Naive thymus-derived CD8-positive, alpha-beta T cell (primary cell): Measurements from ENCODE around the gene DNAJC5. TPM values are rescaled to one million over a fixed set of nuclear protein-coding genes. Genes with fewer than 3 reads are reported as not detected.

Experiments used
- ATAC-seq, 2 donors: fragments of 150-1000 bp; cut with Tn5 transposase in 1 of 2; sonication (Bioruptor Pico), chemical (Tn5 transposase) in 1 of 2; 1 replicate in 1 of 2; 2 replicates in 1 of 2; pipeline ENCODE4 v1.10.0; 2021; ENCODE audit warnings: mild to moderate bottlenecking in 2 of 2, moderate library complexity in 2 of 2
- POLR2A ChIA-PET: fragments of 350-600 bp; sonication (Branson Sonifier 250); formaldehyde crosslinking; loops from one replicate; lab custom pipeline; 2021; ENCODE audit warnings: antibody characterized with exemption; lab: Charles Lee
- DNase-seq, 10 donors: peaks; one replicate each; pipeline versions ENCODE4 v3.0.0 to v3.0.0-alpha.2; 2020 to 2022
- H3K27ac Mint-ChIP-seq, 10 donors: one replicate each; pipeline ENCODE4 v1.8.0; 2020 to 2022; ENCODE audit warnings: mild to moderate bottlenecking in 10 of 10, mixed read lengths in 10 of 10, moderate library complexity in 4 of 10, inconsistent platforms in 1 of 10
- H3K27me3 Mint-ChIP-seq, 5 donors: one replicate each; pipeline ENCODE4 v1.8.0; 2021 to 2022; ENCODE audit warnings: mixed read lengths in 5 of 5
- H3K36me3 Mint-ChIP-seq, 3 donors: one replicate each; pipeline ENCODE4 v1.8.0; 2020 to 2022; ENCODE audit warnings: mixed read lengths in 3 of 3, mild to moderate bottlenecking in 2 of 3, inconsistent platforms in 1 of 3
- H3K4me1 Mint-ChIP-seq, 4 donors: one replicate each; pipeline ENCODE4 v1.8.0; 2021 to 2022; ENCODE audit warnings: mixed read lengths in 4 of 4
- H3K4me3 Mint-ChIP-seq, 10 donors: one replicate each; pipeline ENCODE4 v1.8.0; 2020 to 2022; ENCODE audit warnings: mild to moderate bottlenecking in 10 of 10, mixed read lengths in 10 of 10, moderate library complexity in 6 of 10, inconsistent platforms in 1 of 10
- H3K9me3 Mint-ChIP-seq, 9 donors: one replicate each; pipeline ENCODE4 v1.8.0; 2020 to 2022; ENCODE audit warnings: mixed read lengths in 9 of 9, mild to moderate bottlenecking in 3 of 9, inconsistent platforms in 1 of 9, moderate library complexity in 1 of 9
- polyA plus RNA-seq, 3 donors: library from polyadenylated mRNA; unstranded; fragments of 300-500 nt; fragmentation: Illumina TruSeq; gene quantifications; one replicate each; pipeline ENCODE4 v1.2.3, GENCODE V29; 2021
- total RNA-seq, 8 experiments: library from RNA in 2 of 8; stranded (reverse) in 2 of 8; gene quantifications; one replicate each; pipeline ENCODE4 v1.2.3 and lab custom pipeline; 2021 to 2026

The DNAJC5 gene
- total and polyA plus RNA-seq, 5 experiments from 2014 or later: 4.7 to 52.9 (median 7.1) TPM

DNA sequence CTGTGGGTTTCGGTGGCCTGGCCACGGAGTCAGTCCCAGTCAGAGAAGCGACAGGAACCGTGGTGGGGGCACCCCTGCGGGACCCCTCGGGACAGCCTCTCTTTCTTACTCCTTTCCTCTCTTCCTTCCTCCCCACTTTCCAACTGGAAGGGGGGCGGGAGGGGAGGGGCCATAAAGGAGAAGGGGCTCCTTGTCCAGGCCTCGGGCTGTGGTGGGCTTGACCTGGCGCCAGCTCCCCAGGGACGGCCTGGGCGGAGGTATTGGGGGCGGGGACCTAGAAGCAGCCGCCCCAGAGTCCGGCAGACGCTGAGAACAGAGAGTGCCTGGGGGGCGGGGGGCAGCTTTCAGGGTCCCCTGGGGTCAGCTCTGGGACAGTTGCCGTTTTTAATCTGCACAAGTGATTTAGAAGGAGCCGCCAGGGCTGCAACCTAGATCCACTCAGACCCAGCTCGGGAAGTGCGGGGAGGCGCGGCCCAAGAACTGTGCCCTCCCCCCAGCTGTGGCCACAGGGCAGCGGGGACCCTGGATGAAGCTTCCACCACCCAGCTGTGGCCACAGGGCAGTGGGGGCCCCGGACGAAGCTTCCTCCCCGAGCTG, 40.1 kb upstream of the DNAJC5 start:
- POLR2A ChIA-PET: interaction anchor here (1.3 kb wide), 1 partner anchor 10 kb away, joined by 10 read pairs; the partner anchor contains the start of gene TPD52L2
- no peak for ATAC-seq
- DNase-seq: no peak

GRCh38 chr20:63855363-63856097, 39.4 kb upstream of the DNAJC5 start:
- Mint-ChIP-seq H3K4me3 (no peak overlapping the region), H3K27me3 (peaks cover under 1 to 13% (median 8%) of the 10 kb centered on the region in 5 donors), H3K36me3 (peaks cover 0 to 2% (median under 1%) of the 10 kb centered on the region in 3 donors), H3K9me3 (no peaks in the 10 kb centered on the region), H3K27ac (no peak overlapping the region), H3K4me1 (peaks cover 14 to 40% (median 37%) of the 10 kb centered on the region in 4 donors)
- ATAC-seq: no peak
- POLR2A ChIA-PET: interaction anchor here (1.3 kb wide), 1 partner anchor 9 kb away, joined by 10 read pairs; the partner anchor contains the start of gene TPD52L2
- no peak for DNase-seq

More for the DNA sequence above, 40.1 kb upstream of the DNAJC5 start:
- Mint-ChIP-seq H3K27me3 (peaks cover 1 to 14% (median 8%) of the 10 kb centered on the region in 5 donors), H3K36me3 (no peaks in the 10 kb centered on the region), H3K27ac (no peak overlapping the region), H3K9me3 (no peaks in the 10 kb centered on the region), H3K4me1 (peaks cover 14 to 41% (median 38%) of the 10 kb centered on the region in 4 donors), H3K4me3 (peak overlapping the region in 2 of 10 donors; percentile 31 to 45)

- ATAC-seq (no peak), DNase-seq (no peak)
- peaks cover 0 to 7% (median 5%) of the 10 kb centered on the region in 5 donors for H3K27me3 Mint-ChIP-seq
- peak overlapping the region in 2 of 10 donors; percentile 11 to 28 for H3K27ac Mint-ChIP-seq
- POLR2A ChIA-PET: interaction anchor here (0.5 to 1.3 kb wide), 2 partner anchors 8 to 105 kb away, joined by 3 to 10 read pairs; partner anchors contain the start of gene TPD52L2
- no peak overlapping the region for H3K4me3 Mint-ChIP-seq
- H3K9me3 Mint-ChIP-seq: no peaks in the 10 kb centered on the region
- H3K36me3 Mint-ChIP-seq: peaks cover 0 to 4% (median 4%) of the 10 kb centered on the region in 3 donors
- H3K4me1 Mint-ChIP-seq: peaks cover 14 to 41% (median 32%) of the 10 kb centered on the region in 4 donors
These were observed 38.8 kb upstream of the DNAJC5 start for GRCh38 chr20:63856098-63856511.

DNA sequence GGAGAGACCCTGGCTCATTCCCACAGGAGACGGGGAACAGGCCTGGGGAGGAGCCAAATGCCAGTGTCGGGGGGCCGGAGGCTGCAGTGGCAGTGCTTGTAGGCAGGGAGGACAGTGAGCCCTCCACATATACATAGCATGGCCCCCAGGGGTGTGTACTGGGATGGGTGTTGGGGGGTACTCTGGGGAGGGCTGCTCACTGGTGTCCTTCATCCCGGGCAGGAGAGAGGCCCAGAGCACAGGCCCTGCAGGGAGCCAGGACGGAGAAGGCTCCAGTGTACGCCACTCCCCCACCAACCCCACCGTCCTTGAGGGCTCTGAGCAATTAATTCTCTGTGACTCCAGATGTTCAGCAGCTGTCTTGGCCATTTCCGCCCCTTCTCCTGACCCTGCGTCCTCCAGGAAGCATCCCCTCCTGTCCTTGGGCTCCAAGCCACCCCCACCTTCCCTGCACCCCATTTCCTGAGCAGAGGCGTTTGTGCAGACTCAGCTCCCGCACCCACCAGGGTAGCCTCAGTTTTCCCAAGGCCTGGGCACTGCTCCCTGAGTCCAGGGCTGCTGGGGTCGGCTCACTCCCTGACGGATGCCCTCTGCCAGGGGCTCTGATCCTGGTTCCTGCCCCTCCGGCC, 37.0 kb upstream of the DNAJC5 start:
- Mint-ChIP-seq H3K4me3 (peak overlapping the region in 7 of 10 donors; percentile 49 to 85 (median 75)), H3K27me3 (no peaks in the 10 kb centered on the region), H3K27ac (peak overlapping the region; percentile 24 to 94 (median 78)), H3K36me3 (peaks cover 0 to 4% (median 4%) of the 10 kb centered on the region in 3 donors), H3K9me3 (no peaks in the 10 kb centered on the region), H3K4me1 (peaks cover 12 to 41% (median 33%) of the 10 kb centered on the region in 4 donors)
- POLR2A ChIA-PET: interaction anchor here (0.7 to 1.3 kb wide), 3 partner anchors 110 to 337 kb away, joined by 3 to 4 read pairs (median 3); partner anchors contain the start of gene PPDPF
- DNase-seq (no peak), ATAC-seq (no peak)

- Mint-ChIP-seq H3K27me3 (no peaks in the 10 kb centered on the region), H3K4me3 (peak overlapping the region; percentile 52 to 85 (median 74)), H3K9me3 (no peaks in the 10 kb centered on the region), H3K27ac (peak overlapping the region; percentile 77 to 94 (median 89)), H3K4me1 (peaks cover 18 to 45% (median 40%) of the 10 kb centered on the region in 4 donors), H3K36me3 (peaks cover 0 to 8% (median 6%) of the 10 kb centered on the region in 3 donors)
- no peak for DNase-seq
- ATAC-seq: peak; percentile 31 to 44
- POLR2A ChIA-PET: interaction anchor here (1.0 to 1.3 kb wide), 2 partner anchors 110 to 338 kb away, joined by 3 read pairs; partner anchors contain the start of gene PPDPF
These were observed 36.3 kb upstream of the DNAJC5 start for GRCh38 chr20:63858393-63859165.

DNA sequence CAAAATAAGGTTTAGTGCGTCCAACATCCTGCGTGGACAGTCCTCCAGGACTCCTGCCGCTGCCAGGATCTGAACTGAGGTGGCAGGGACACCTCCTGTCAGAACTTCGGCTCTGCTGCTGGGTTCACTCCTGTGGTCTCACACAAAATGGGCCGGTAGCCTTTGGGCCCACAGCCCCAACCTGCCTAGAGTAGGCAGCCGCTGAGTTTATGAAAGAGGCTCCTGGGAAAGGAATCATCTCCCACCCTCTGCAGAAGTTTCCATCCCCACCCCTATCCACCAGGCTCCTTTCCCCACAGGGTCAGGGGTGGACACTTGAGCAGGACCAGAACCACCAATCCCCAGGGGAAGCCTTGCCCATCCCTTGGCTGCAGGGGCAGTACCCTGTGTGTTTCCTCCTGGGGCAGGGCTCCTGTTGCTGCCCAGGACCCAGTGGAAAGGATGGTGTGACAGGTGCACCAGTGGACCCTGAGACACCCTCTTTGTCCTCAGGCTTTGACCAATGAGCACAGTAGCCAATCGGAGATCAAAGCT, 35.7 kb upstream of the DNAJC5 start:
- Mint-ChIP-seq H3K4me3 (peak overlapping the region; percentile 52 to 85 (median 74)), H3K27ac (peak overlapping the region; percentile 77 to 94 (median 89)), H3K4me1 (peaks cover 21 to 50% (median 46%) of the 10 kb centered on the region in 4 donors), H3K36me3 (peaks cover 0 to 8% (median 6%) of the 10 kb centered on the region in 3 donors), H3K9me3 (no peaks in the 10 kb centered on the region), H3K27me3 (no peaks in the 10 kb centered on the region)
- ATAC-seq (no peak), DNase-seq (no peak)
- POLR2A ChIA-PET: interaction anchor here (0.6 to 1.3 kb wide), 3 partner anchors 109 to 338 kb away, joined by 3 read pairs; partner anchors contain the start of gene PPDPF

GRCh38 chr20:63860325-63861051, 34.4 kb upstream of the DNAJC5 start:
- ATAC-seq: no peak
- Mint-ChIP-seq H3K27ac (peak overlapping the region in 7 of 10 donors; percentile 36 to 94 (median 59)), H3K4me1 (peaks cover 22 to 53% (median 50%) of the 10 kb centered on the region in 4 donors), H3K4me3 (peak overlapping the region in 2 of 10 donors; percentile 30 to 34), H3K27me3 (no peaks in the 10 kb centered on the region), H3K9me3 (no peaks in the 10 kb centered on the region), H3K36me3 (peaks cover 0 to 8% (median 6%) of the 10 kb centered on the region in 3 donors)
- DNase-seq: no peak
- POLR2A ChIA-PET: no interaction called here

- H3K27ac Mint-ChIP-seq: peak within 1 kb of the TSS in 5 of 10 donors; percentile 36 to 94 (median 59)
- peaks cover 22 to 61% (median 58%) of the 10 kb centered on the region in 4 donors for H3K4me1 Mint-ChIP-seq
- no peaks in the 10 kb centered on the region for H3K9me3 Mint-ChIP-seq
- no peaks in the 10 kb centered on the region for H3K27me3 Mint-ChIP-seq
- DNase-seq (no peak), ATAC-seq (no peak)
- H3K36me3 Mint-ChIP-seq: peaks cover 0 to 8% (median 6%) of the 10 kb centered on the region in 3 donors
- peak within 1 kb of the TSS in 2 of 10 donors; percentile 30 to 34 for H3K4me3 Mint-ChIP-seq
- POLR2A ChIA-PET: interaction anchor here (0.6 to 1.6 kb wide), 2 partner anchors 80 to 125 kb away, joined by 3 to 6 read pairs; partner anchors contain the start of gene LIME1
These were observed 33.5 kb upstream of the DNAJC5 start, which contains the start of gene ABHD16B for GRCh38 chr20:63861365-63861934. TSS of gene ABHD16B (plus strand) at chr20:63861498. CDS start at chr20:63861541, 43 bp downstream.

DNA sequence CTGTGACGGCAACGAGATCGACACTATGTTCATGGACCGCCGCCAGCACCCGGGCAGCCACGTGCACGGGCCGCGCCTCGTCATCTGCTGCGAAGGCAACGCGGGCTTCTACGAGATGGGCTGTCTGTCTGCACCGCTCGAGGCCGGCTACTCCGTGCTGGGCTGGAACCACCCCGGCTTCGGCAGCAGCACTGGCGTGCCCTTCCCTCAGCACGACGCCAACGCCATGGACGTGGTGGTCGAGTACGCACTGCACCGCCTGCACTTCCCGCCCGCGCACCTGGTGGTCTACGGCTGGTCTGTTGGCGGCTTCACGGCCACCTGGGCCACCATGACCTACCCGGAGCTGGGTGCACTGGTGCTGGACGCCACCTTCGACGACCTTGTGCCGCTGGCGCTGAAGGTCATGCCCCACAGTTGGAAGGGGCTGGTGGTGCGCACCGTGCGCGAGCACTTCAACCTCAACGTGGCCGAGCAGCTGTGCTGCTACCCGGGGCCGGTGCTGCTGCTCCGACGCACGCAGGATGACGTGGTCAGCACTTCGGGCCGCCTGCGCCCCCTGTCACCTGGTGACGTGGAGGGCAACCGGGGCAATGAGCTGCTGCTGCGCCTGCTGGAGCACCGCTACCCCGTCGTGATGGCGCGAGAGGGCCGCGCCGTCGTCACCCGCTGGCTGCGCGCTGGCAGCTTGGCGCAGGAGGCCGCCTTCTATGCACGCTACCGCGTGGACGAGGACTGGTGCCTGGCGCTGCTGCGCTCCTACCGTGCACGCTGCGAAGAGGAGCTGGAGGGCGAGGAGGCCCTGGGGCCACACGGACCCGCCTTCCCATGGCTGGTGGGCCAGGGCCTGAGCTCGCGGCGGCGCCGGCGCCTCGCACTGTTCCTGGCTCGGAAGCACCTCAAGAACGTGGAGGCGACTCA, 32.7 kb upstream of the DNAJC5 start:
- H3K27ac Mint-ChIP-seq: no peak overlapping the region
- H3K27me3 Mint-ChIP-seq: no peaks in the 10 kb centered on the region
- peaks cover 20 to 55% (median 54%) of the 10 kb centered on the region in 4 donors for H3K4me1 Mint-ChIP-seq
- no peak for DNase-seq
- H3K4me3 Mint-ChIP-seq: no peak overlapping the region
- POLR2A ChIA-PET: interaction anchor here (0.8 to 3.0 kb wide), 4 partner anchors 33 to 125 kb away, joined by 3 to 18 read pairs (median 7); partner anchors contain the start of genes DNAJC5, LIME1, PRPF6 and SAMD10
- no peaks in the 10 kb centered on the region for H3K9me3 Mint-ChIP-seq
- peaks cover 0 to 8% (median 6%) of the 10 kb centered on the region in 3 donors for H3K36me3 Mint-ChIP-seq
- no peak for ATAC-seq
